Measurements from ENCODE around the gene CNTNAP2.
"Not testable (repeated sequence)": the region's sequence is repeated elsewhere in the genome, so short reads cannot be mapped to it uniquely, and the experiment has no call there.

Gene CNTNAP2

GRCh38 chr7:147048864-147049263, 932.3 kb downstream of the CNTNAP2 start:
- no peak for DNase-seq

GRCh38 chr7:147052818-147053217, 936.2 kb downstream of the CNTNAP2 start:
- DNase-seq, result no peak

GRCh38 chr7:147053746-147054145, 937.1 kb downstream of the CNTNAP2 start:
- DNase-seq, result no peak

- no peak for DNase-seq
Observed at GRCh38 chr7:147060070-147060469, 943.5 kb downstream of the CNTNAP2 start.

GRCh38 chr7:147062897-147063296, 946.3 kb downstream of the CNTNAP2 start:
- DNase-seq, result no peak

GRCh38 chr7:147068842-147069241, 952.2 kb downstream of the CNTNAP2 start:
- DNase-seq, result no peak

GRCh38 chr7:147069771-147070170, 953.2 kb downstream of the CNTNAP2 start:
- DNase-seq, result no peak

- DNase-seq, result no peak
Observed at GRCh38 chr7:147070886-147071285, 954.3 kb downstream of the CNTNAP2 start.

- DNase-seq, result no peak
Observed at GRCh38 chr7:147071536-147071935, 954.9 kb downstream of the CNTNAP2 start.

GRCh38 chr7:147078312-147078711, 961.7 kb downstream of the CNTNAP2 start:
- no peak for DNase-seq

- DNase-seq, result no peak
Observed at GRCh38 chr7:147079083-147079482, 962.5 kb downstream of the CNTNAP2 start.

GRCh38 chr7:147079921-147080420, 963.4 kb downstream of the CNTNAP2 start:
- no peak for DNase-seq

- DNase-seq, result no peak
Observed at GRCh38 chr7:147081117-147081516, 964.5 kb downstream of the CNTNAP2 start.

GRCh38 chr7:147089051-147089461, 972.5 kb downstream of the CNTNAP2 start:
- DNase-seq, result no peak

- no peak for DNase-seq
Observed at GRCh38 chr7:147089608-147090007, 973.0 kb downstream of the CNTNAP2 start.

- DNase-seq, result no peak
Observed at GRCh38 chr7:147096629-147097028, 980.0 kb downstream of the CNTNAP2 start.

GRCh38 chr7:147103224-147103623, 986.6 kb downstream of the CNTNAP2 start:
- DNase-seq, result no peak

- no peak for DNase-seq
Observed at GRCh38 chr7:147106746-147107145, 990.1 kb downstream of the CNTNAP2 start.

- DNase-seq, result not testable (repeated sequence)
Observed at GRCh38 chr7:147114525-147114924, 997.9 kb downstream of the CNTNAP2 start.

- DNase-seq, result no peak
Observed at GRCh38 chr7:147136352-147136751, 1019.8 kb downstream of the CNTNAP2 start.

- no peak for DNase-seq
Observed at GRCh38 chr7:147145194-147145593, 1028.6 kb downstream of the CNTNAP2 start.

GRCh38 chr7:147146169-147146568, 1029.6 kb downstream of the CNTNAP2 start:
- no peak for DNase-seq

- no peak for DNase-seq
Observed at GRCh38 chr7:147151661-147152060, 1035.1 kb downstream of the CNTNAP2 start.

- DNase-seq, result no peak
Observed at GRCh38 chr7:147153571-147153970, 1037.0 kb downstream of the CNTNAP2 start.

GRCh38 chr7:147161405-147161804, 1044.8 kb downstream of the CNTNAP2 start:
- DNase-seq, result no peak
